Panc1 (cell line): ENCODE measurements around the gene NHS. TPM values are rescaled to one million over a fixed set of nuclear protein-coding genes. Genes with fewer than 3 reads are reported as not detected.

Experiments
- ATAC-seq: fragments of 200-7000 bp; cut with Tn5 transposase; 2 replicates; pipeline ENCODE4 v1.9.1; 2020; ENCODE audit warnings: mild to moderate bottlenecking, moderate library complexity
- BruUV-seq: library from RNA; stranded (reverse); fragments of 400-500 nt; replicated peaks from 2 replicates; lab custom pipeline; 2021; lab: Mats Ljungman, UMichigan
- CTCF ChIA-PET: fragments of 300-600 bp; sonication (Branson Sonifier 250); formaldehyde crosslinking; loops from one replicate; lab custom pipeline; 2022; ENCODE audit warnings: antibody characterized with exemption; lab: Charles Lee
- POLR2A ChIA-PET: fragments of 300-600 bp; sonication (Branson Sonifier 250); formaldehyde crosslinking; loops from one replicate; lab custom pipeline; 2022; ENCODE audit warnings: antibody characterized with exemption; lab: Charles Lee
- DNase-seq: peaks from one replicate; pipeline ENCODE4 v3.0.0-alpha.2; 2010; ENCODE audit warnings: low read depth, low spot score
- H3K27ac ChIP-seq: 2 replicates; pipeline ENCODE4 v1.5.1; 2011; ENCODE audit warnings: mild to moderate bottlenecking, low read length, inconsistent platforms
- H3K27me3 ChIP-seq: fragments of 200-500 bp; sonication (Bioruptor generic); 2 replicates; pipeline ENCODE4 v1.6.0; 2014; ENCODE audit warnings: low read length, inconsistent platforms; ENCODE audit not compliant: control insufficient read depth, insufficient read depth
- H3K36me3 ChIP-seq: fragments of 200-500 bp; sonication (Bioruptor generic); 2 replicates; pipeline ENCODE4 v1.5.1; 2014; ENCODE audit warnings: inconsistent platforms, mild to moderate bottlenecking, low read length, moderate library complexity; ENCODE audit not compliant: control insufficient read depth, insufficient read depth
- H3K4me1 ChIP-seq: 2 replicates; pipeline ENCODE4 v1.5.1; 2011; ENCODE audit warnings: inconsistent platforms, mild to moderate bottlenecking, low read length, moderate library complexity; ENCODE audit not compliant: control insufficient read depth, insufficient read depth
- H3K4me3 ChIP-seq, 2 experiments: 2 replicates each; pipeline ENCODE4 v1.5.1; 2011 to 2012; ENCODE audit warnings: low read depth in 2 of 2, low read length in 2 of 2, mild to moderate bottlenecking in 2 of 2, inconsistent platforms in 1 of 2, moderate library complexity in 1 of 2
- H3K9me3 ChIP-seq: fragments of 200-500 bp; sonication (Bioruptor generic); 2 replicates; pipeline ENCODE4 v1.5.1; 2014; ENCODE audit warnings: low read depth, mild to moderate bottlenecking, inconsistent platforms, low read length, moderate library complexity; ENCODE audit not compliant: control insufficient read depth, insufficient read depth
- CTCF ChIP-seq: fragments of 450-650 bp; IDR thresholded peaks from 2 replicates; pipeline ENCODE4 v1.5.1; 2017; ENCODE audit warnings: mild to moderate bottlenecking
- POLR2AphosphoS5 ChIP-seq: IDR thresholded peaks from 2 replicates; pipeline ENCODE4 v1.6.1; 2012; ENCODE audit warnings: mild to moderate bottlenecking, low read depth, low read length, moderate library complexity
- REST ChIP-seq, 2 experiments: IDR thresholded peaks; 2 replicates each; pipeline ENCODE4 v1.6.1; 2011 to 2012; ENCODE audit warnings: low read depth in 2 of 2, control low read depth in 1 of 2, low read length in 1 of 2, mild to moderate bottlenecking in 1 of 2, moderate library complexity in 1 of 2; ENCODE audit not compliant: insufficient read depth in 1 of 2
- SIN3A ChIP-seq: IDR thresholded peaks from 2 replicates; pipeline ENCODE4 v1.6.1; 2012; ENCODE audit warnings: low read depth, mild to moderate bottlenecking, low read length, moderate library complexity, borderline replicate concordance; ENCODE audit not compliant: insufficient read depth
- TCF7L2 ChIP-seq: IDR thresholded peaks from 2 replicates; pipeline ENCODE4 v1.6.1; 2011; ENCODE audit warnings: mild to moderate bottlenecking, low read depth, low read length, inconsistent platforms
- in situ Hi-C: cut with HindIII; loops from 2 replicates; pipeline ENCODE4 v1.10.0; 2016; ENCODE audit warnings: low sequenced_read_pairs, low pct_unique_long_range_greater_than_20kb
- intact Hi-C: fragments of 100-400 bp; cut with micrococcal nuclease; formaldehyde crosslinking; loops from one replicate; pipeline ENCODE4 v1.10.0; 2022; ENCODE audit not compliant: unreplicated experiment
- total RNA-seq: library from RNA; stranded (reverse); gene quantifications from one replicate; pipeline ENCODE4 v1.2.1, GENCODE V29; 2021; ENCODE audit not compliant: unreplicated experiment

The NHS gene
- total RNA-seq, 1 experiment from 2014 or later = 0.80 TPM

DNA sequence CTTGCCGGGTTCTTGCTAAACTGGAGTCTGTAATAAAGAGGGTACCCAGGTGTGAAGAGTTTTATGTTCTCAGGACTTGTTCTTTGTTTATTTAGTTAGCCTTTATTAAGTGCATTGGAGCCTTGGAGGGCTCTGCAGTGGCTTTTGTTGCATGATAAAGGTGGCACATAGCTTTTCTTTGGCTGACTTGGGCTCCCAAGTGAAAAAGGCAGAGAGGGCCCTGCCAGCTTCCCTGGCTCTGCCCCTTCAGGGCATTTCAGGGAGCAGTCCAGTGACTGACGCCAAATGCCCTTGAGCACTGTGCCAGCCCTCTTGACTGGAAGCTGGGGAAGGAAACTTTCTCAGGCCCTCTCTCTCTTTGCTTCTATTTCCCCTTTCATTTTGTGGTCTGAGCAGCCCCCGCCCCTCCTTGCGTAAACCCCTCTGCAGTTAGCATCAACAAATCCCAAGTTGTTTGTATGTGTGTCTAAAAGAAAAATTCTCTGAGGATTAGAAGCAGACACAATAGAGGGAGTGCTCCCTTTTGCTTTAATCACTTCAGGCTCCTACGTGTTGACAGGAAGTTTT, 152.2 kb downstream of the NHS start:
- Histone ChIP-seq H3K36me3 (no peaks in the 10 kb centered on the region), H3K27ac (no peak overlapping the region), H3K4me1 (no peaks in the 10 kb centered on the region), H3K27me3 (no peaks in the 10 kb centered on the region), H3K9me3 (no peaks in the 10 kb centered on the region), H3K4me3 (no peak overlapping the region)
- in situ Hi-C loops = no loop called here
- intact Hi-C loops = no loop called here
- ChIA-PET CTCF (no interaction called here), POLR2A (no interaction called here)
- TF ChIP-seq TCF7L2 (no peak), POLR2AphosphoS5 (no peak)
- DNase-seq (no peak), ATAC-seq (no peak)
- no TSS peak for BruUV-seq

GRCh38 chrX:17527922-17528321, 152.9 kb downstream of the NHS start:
- H3K27me3 ChIP-seq = no peaks in the 10 kb centered on the region
- CTCF ChIA-PET = no interaction called here
- H3K9me3 ChIP-seq = no peaks in the 10 kb centered on the region
- no peak overlapping the region for H3K27ac ChIP-seq
- no peaks in the 10 kb centered on the region for H3K36me3 ChIP-seq
- intact Hi-C loops (no loop called here), in situ Hi-C loops (no loop called here)
- TF ChIP-seq POLR2AphosphoS5 = no peak
- TF ChIP-seq SIN3A = no peak
- no peak for TF ChIP-seq TCF7L2
- TF ChIP-seq CTCF = no peak
- TF ChIP-seq REST (IDR thresholded peaks at IDR 0.05; ENCODE audit: insufficient read depth in 1 of 2, low read depth in 2 of 2, low read length in 1 of 2) = no peak
- H3K4me3 ChIP-seq = no peak overlapping the region
- POLR2A ChIA-PET = no interaction called here
- BruUV-seq = no TSS peak
- no peaks in the 10 kb centered on the region for H3K4me1 ChIP-seq
- no peak for ATAC-seq
- DNase-seq = no peak

DNA sequence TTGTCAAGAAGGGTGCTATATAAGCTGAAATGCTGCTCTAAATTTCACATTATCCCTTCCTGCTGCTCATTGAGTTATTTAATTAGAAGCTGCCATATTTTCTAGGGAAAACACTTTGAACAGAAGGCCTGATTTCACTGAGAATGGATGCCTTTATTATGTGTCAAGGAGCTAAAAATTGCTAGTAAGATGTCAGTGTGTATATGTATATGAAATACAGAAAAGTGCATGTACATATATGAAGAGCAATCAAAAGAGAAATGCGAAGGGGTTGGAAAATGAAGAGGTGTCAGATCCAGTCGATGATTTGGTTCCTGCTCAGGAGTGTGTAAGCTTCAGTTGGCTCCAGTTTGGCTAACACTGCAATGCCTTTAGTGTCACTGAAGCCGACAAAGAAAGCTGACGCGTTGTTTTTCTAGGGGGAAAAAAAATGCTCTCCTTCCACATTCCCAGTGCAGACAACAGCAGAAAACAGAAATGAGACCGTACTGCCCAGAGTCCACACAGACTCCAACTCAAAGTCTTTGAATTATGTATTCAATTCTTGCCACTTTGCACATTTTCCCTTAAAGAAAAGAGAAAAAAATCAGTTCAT, 154.2 kb downstream of the NHS start:
- no peaks in the 10 kb centered on the region for H3K9me3 ChIP-seq
- intact Hi-C loops = no loop called here
- CTCF ChIA-PET = no interaction called here
- no peak overlapping the region for H3K4me3 ChIP-seq
- POLR2A ChIA-PET = no interaction called here
- ATAC-seq = no peak
- H3K27me3 ChIP-seq = no peaks in the 10 kb centered on the region
- H3K36me3 ChIP-seq = no peaks in the 10 kb centered on the region
- in situ Hi-C loops = no loop called here
- DNase-seq = no peak
- TF ChIP-seq REST (IDR thresholded peaks at IDR 0.05; ENCODE audit: insufficient read depth in 1 of 2, low read depth in 2 of 2, low read length in 1 of 2) (no peak), CTCF (no peak)
- no TSS peak for BruUV-seq
- H3K27ac ChIP-seq = no peak overlapping the region
- no peaks in the 10 kb centered on the region for H3K4me1 ChIP-seq
